Islet of Langerhans (tissue), 1 donor: Measurements from ENCODE around the gene RLN3.

Experiments used
- FAIRE-seq: peaks from one replicate; lab custom pipeline; 2011; peaks lifted over from hg19 to GRCh38; lab: Jason Lieb, UNC

Gene RLN3

GRCh38 chr19:14027856-14028450 is at the start of gene RLN3:
TSS of gene RLN3 (plus strand) at chr19:14028148. CDS start at chr19:14028205, 57 bp downstream.
- no peak for FAIRE-seq

- FAIRE-seq, result no peak
These were observed 49.4 kb upstream of the RLN3 start for GRCh38 chr19:13978351-13979243.

GRCh38 chr19:13979244-13979615 is 48.7 kb upstream of the RLN3 start:
- no peak for FAIRE-seq

- no peak for FAIRE-seq
These were observed 48.3 kb upstream of the RLN3 start for GRCh38 chr19:13979686-13980085.

GRCh38 chr19:13980340-13980739 is 47.6 kb upstream of the RLN3 start:
- FAIRE-seq, result no peak

DNA sequence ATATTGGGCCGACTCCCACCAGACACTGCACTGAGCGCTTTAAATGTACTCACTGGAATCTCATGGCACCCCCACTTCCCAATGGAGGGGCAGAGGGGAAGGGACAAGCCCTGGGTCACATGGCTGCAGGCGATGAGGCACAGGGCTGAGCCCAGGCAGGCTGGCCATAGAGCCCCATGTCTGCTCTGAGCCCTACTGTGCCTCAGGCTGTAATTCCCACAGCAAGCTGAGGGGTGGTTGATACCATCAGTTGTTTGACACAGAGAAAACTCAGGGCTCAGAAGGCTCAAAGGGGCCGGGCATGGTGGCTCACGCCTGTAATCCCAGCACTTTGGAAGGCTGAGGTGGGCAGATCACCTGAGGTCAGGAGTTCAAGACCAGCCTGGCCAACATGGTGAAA is 46.9 kb upstream of the RLN3 start:
- no peak for FAIRE-seq

GRCh38 chr19:13981467-13981866 is 46.5 kb upstream of the RLN3 start:
- FAIRE-seq, result no peak

DNA sequence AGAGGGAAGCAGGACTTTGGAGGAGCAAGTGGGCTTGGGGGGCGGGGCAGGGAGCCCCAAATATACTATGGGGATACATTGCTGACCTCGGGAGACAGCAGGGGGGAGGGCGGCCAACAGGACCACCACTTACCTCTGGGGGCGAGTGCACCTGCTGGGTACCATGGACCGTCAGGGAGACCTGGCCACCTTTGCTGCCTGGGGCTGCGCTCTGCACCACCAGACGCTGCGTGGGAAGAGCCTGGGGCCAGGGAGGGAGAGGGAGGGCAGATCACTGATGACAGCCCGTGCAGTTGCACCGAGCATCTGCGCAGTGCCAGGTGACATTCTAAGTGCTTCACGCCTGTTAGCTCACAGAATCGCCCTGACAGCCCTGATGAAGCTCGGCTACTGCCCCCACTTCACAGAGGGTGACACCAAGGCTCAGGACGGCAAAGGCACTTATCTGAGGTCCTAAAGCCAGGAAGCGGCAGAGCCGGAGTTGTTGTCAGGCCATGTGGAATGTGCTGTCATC is 45.9 kb upstream of the RLN3 start:
- FAIRE-seq, result no peak

GRCh38 chr19:13982773-13983172 is 45.2 kb upstream of the RLN3 start:
- no peak for FAIRE-seq

- FAIRE-seq, result no peak
These were observed 44.6 kb upstream of the RLN3 start for GRCh38 chr19:13983213-13983889.

- FAIRE-seq, result no peak
These were observed 43.8 kb upstream of the RLN3 start for GRCh38 chr19:13984186-13984585.

GRCh38 chr19:13984875-13985741 is 42.8 kb upstream of the RLN3 start:
- no peak for FAIRE-seq

DNA sequence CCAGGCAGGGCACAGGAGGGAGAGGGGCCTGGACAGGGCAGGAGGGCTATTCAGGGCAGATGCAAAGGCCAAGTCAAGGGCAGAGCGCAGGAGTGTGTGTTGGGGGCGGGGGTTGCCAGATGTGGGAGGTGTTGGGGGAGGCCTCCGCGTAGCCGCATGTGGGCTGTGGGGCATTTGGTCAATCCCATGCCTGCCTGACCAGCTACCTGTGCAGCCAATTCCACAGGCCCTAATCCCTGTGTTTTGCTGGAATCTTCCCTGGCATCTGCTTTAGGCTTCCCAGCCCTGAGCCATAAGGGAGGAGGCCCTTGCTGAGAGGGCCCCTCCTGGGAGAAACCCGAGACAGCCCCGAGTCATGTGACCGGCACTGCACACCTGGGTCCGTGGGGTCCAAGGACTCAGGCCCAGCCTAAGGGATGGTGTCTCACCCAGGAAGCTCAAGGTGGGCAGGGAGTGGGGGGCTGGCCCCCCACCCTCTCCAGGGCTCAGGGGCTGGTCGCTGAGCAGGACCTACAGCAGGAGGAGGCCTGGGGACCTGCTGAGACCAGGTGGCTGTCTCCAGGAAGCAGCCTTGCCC is 42.1 kb upstream of the RLN3 start:
- no peak for FAIRE-seq

DNA sequence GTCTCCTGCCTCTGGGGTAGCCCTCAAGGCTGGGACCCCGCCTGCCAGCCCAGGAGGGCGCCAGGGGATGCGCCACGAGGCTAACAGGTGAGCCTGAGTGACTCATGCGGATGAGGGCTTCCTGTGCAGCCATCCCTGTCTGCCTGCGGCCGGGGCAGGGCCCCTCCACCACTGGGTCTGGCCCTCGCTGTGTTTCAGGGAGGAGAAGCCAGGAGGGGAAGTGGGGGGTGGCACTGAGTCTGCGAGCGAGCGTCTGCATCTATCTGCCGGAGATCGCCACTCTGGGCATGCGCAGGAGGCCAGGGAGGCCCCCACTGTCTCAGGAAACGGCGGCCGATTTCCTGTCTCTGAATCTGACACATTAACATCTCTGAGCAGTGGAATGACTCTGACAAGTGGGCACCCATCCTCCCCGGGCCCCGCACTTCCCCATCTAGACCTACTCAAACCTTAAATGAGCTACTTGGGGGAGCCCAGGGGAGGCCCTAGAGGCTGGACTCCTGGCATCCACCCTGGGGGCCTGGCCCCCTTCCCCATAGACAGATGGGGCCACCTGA is 41.5 kb upstream of the RLN3 start:
- no peak for FAIRE-seq

DNA sequence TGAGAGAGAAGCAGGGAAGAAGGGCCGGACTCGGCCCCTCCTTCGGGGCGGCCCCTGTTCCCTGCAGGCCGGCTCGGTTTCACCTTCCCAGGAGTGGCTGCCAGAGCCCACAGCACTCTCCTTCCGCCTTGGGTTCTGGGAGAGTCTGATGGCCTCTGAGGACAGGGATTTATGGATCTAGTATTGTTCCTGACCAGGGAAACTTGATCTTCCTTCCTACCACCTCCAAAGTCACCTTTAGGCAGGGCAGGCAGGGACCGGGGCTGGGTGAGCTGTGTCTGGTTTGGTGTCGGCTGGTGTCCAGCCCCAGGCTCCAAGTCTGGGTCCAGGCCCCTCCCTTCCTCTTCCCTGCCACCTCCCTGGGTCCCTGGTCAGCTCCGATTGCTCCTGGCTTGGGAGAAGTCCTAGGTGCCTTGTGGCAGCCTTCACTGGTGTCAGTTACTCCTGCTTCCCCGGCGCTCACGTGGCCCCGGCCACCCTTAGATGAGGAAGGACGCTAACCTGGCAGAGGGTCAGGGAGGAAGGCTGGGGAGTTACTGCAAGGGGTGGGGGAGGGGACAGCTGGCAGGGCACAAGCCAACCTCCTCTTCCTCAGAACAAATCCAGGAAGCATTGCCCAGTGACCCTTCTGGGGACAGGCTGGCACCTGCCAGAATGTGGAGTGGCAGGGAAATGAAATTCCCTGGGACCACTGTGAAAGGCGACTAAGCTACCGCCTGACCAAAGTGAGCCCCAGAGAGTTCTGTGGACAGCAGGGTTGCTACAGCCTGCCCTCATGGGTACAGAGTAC is 40.7 kb upstream of the RLN3 start:
- no peak for FAIRE-seq

GRCh38 chr19:13989487-13989886 is 38.5 kb upstream of the RLN3 start:
- FAIRE-seq, result no peak

GRCh38 chr19:13990085-13990484 is 37.9 kb upstream of the RLN3 start:
- no peak for FAIRE-seq

GRCh38 chr19:13992025-13992424 is 35.9 kb upstream of the RLN3 start:
- no peak for FAIRE-seq

GRCh38 chr19:13993590-13994300 is 34.2 kb upstream of the RLN3 start:
- no peak for FAIRE-seq
